HG02840 (cell line): ENCODE data around the gene GYPC.
A peak's percentile ranks its signal among the peaks of the same experiment; 100 is the strongest.
"Not testable (repeated sequence)": the region's sequence is repeated elsewhere in the genome, so short reads cannot be mapped to it uniquely, and the experiment has no call there.

ENCODE experiments used
- ATAC-seq: cut with Tn5 transposase; IDR thresholded peaks from one replicate; pipeline ENCODE4 v1.9.1; 2021; ENCODE audit warnings: mild to moderate bottlenecking, moderate library complexity, moderate number of reproducible peaks; ENCODE audit not compliant: unreplicated experiment, low FRiP score

The GYPC gene

GRCh38 chr2:126664639-126665038 lies 8.7 kb downstream of the GYPC start:
- peak; percentile 31 for ATAC-seq

GRCh38 chr2:126665483-126665882 lies 9.5 kb downstream of the GYPC start:
- no peak for ATAC-seq

GRCh38 chr2:126668254-126668653 lies 12.3 kb downstream of the GYPC start:
- ATAC-seq, result no peak

GRCh38 chr2:126669772-126670171 lies 13.8 kb downstream of the GYPC start:
- no peak for ATAC-seq

- ATAC-seq, result no peak
Observed at GRCh38 chr2:126671488-126671887, 15.5 kb downstream of the GYPC start.

- ATAC-seq, result no peak
Observed at GRCh38 chr2:126672980-126673605, 17.1 kb downstream of the GYPC start.

- no peak for ATAC-seq
Observed at GRCh38 chr2:126674075-126674744, 18.3 kb downstream of the GYPC start.

- ATAC-seq, result no peak
Observed at GRCh38 chr2:126675637-126676036, 19.7 kb downstream of the GYPC start.

GRCh38 chr2:126676221-126677175 lies 20.5 kb downstream of the GYPC start:
- ATAC-seq, result no peak

- no peak for ATAC-seq
Observed at GRCh38 chr2:126677176-126677538, 21.2 kb downstream of the GYPC start.

GRCh38 chr2:126678269-126679065 lies 22.5 kb downstream of the GYPC start:
- ATAC-seq, result no peak

GRCh38 chr2:126679094-126679713 lies 23.2 kb downstream of the GYPC start:
- ATAC-seq, result no peak

GRCh38 chr2:126681505-126681904 lies 25.5 kb downstream of the GYPC start:
- no peak for ATAC-seq

- no peak for ATAC-seq
Observed at GRCh38 chr2:126685629-126686028, 29.7 kb downstream of the GYPC start.

GRCh38 chr2:126686286-126686685 lies 30.3 kb downstream of the GYPC start:
- no peak for ATAC-seq

- no peak for ATAC-seq
Observed at GRCh38 chr2:126686841-126687485, 31.0 kb downstream of the GYPC start.

GRCh38 chr2:126687503-126687902 lies 31.5 kb downstream of the GYPC start:
- no peak for ATAC-seq

- ATAC-seq, result not testable (repeated sequence)
Observed at GRCh38 chr2:126688594-126688993, 32.6 kb downstream of the GYPC start.

- ATAC-seq, result not testable (repeated sequence)
Observed at GRCh38 chr2:126692241-126692640, 36.3 kb downstream of the GYPC start.
